Astrocyte of the cerebellum (primary cell): ENCODE data around the gene VWC2L.

Source experiments
- DNase-seq: peaks from one replicate; pipeline ENCODE4 v3.0.0-alpha.2; 2011; ENCODE audit warnings: low read depth
- H3K4me3 ChIP-seq: 2 replicates; pipeline ENCODE4 v1.5.1; 2011; ENCODE audit warnings: mild to moderate bottlenecking, low read depth, low read length, moderate library complexity
- CTCF ChIP-seq: IDR thresholded peaks from 2 replicates; pipeline ENCODE4 v1.5.1; 2012; ENCODE audit warnings: low read length, low read depth, moderate library complexity, mild to moderate bottlenecking; ENCODE audit errors: missing control alignments
- in situ Hi-C: cut with HindIII; loops from 2 replicates; pipeline ENCODE4 v1.10.0; 2017; ENCODE audit warnings: low sequenced_read_pairs

Gene VWC2L

DNA sequence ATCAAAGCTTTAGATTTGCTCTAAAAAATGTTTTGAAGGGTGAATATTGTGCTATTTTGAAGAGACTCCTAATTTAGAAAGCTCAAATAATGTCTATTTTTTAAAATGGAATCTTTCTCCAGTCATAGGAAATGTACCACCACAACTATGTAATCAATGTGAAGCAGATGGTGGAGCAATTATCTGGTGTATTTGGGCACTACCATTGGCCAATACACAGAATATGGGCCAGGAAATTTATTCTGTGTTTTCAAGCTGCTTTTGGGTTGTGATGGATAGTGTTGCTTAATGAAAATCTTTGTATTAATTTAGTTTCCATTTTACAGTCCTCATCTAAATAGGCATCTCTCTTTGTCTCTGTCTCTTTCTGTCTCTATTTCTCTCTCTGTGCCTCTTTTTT lies 17.1 kb upstream of the VWC2L start:
- H3K4me3 ChIP-seq = no peak overlapping the region
- in situ Hi-C loops = loop anchor here (10.0 kb wide), 1 partner anchor 149 kb away; no protein-coding TSS in a partner anchor
- DNase-seq = no peak
- TF ChIP-seq CTCF = no peak

GRCh38 chr2:214395040-214395439 lies 15.8 kb upstream of the VWC2L start:
- in situ Hi-C loops = loop anchor here (10.0 kb wide), 1 partner anchor 150 kb away; no protein-coding TSS in a partner anchor
- DNase-seq = peak; percentile 13
- no peak overlapping the region for H3K4me3 ChIP-seq
- no peak for TF ChIP-seq CTCF

- H3K4me3 ChIP-seq = no peak overlapping the region
- TF ChIP-seq CTCF = no peak
- in situ Hi-C loops = no loop called here
- no peak for DNase-seq
Measured at GRCh38 chr2:214401580-214401979, 9.3 kb upstream of the VWC2L start.

DNA sequence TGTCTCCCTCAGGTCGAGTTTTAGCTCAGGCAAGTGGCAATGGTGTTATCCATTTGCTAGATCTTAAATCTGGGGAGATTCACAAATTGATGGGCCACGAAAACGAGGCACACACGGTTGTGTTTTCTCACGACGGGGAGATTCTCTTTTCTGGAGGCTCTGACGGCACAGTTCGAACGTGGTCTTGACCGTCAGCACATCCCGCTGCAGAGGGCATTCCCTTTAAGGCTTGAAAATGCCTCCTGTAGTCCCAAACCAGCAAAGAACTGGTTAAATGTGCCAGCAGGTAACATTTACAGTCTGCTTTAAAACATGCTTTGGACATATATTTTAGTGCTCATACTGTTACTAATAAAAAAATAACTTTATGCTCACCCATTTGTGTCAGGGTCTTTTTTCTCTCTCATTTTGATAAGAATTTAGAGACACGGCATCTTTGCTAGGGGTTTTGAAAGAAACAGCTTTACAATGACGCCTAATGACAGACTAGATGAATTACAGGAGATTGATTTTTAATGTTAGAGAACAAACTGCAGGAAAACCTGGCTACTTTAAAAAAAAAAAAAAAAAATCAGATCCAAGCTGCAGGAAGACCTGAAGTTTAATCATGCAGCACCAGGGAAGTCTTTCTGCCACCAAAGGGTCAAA lies 602 bp upstream of the VWC2L start:
- TF ChIP-seq CTCF = no peak
- H3K4me3 ChIP-seq = no peak overlapping the region
- no peak for DNase-seq

GRCh38 chr2:214412679-214413078 lies 1.8 kb downstream of the VWC2L start:
- in situ Hi-C loops = no loop called here
- H3K4me3 ChIP-seq = no peak overlapping the region

More for the DNA sequence above, 602 bp upstream of the VWC2L start:
- in situ Hi-C loops = no loop called here

GRCh38 chr2:214436470-214436869 lies 25.6 kb downstream of the VWC2L start:
- in situ Hi-C loops = no loop called here
- DNase-seq = no peak
- TF ChIP-seq CTCF = no peak
- H3K4me3 ChIP-seq = no peak overlapping the region

More at GRCh38 chr2:214412679-214413078, 1.8 kb downstream of the VWC2L start:
- no peak for TF ChIP-seq CTCF
- no peak for DNase-seq
